WTC11 (cell line): ENCODE measurements around the gene PGAP6. TPM values are rescaled to one million over a fixed set of nuclear protein-coding genes. Genes with fewer than 3 reads are reported as not detected.

Experiments used
- FOXP1 ChIP-seq: sonication (generic); formaldehyde crosslinking; IDR thresholded peaks from 2 replicates; pipeline ENCODE4 v1.8.0; 2022; ENCODE audit warnings: missing genetic modification reagents, mild to moderate bottlenecking, moderate library complexity, borderline replicate concordance
- MXD4 ChIP-seq: fragments of 250-450 bp; sonication (Bioruptor Pico); IDR thresholded peaks from 2 replicates; pipeline ENCODE4 v1.8.0; 2021; ENCODE audit warnings: mild to moderate bottlenecking, moderate library complexity, borderline replicate concordance
- NR1H2 ChIP-seq: sonication (generic); formaldehyde crosslinking; IDR thresholded peaks from 2 replicates; pipeline ENCODE4 v1.9.0; 2021; ENCODE audit warnings: mild to moderate bottlenecking, moderate library complexity, missing genetic modification reagents
- NR2C2 ChIP-seq: sonication (generic); formaldehyde crosslinking; IDR thresholded peaks from 2 replicates; pipeline ENCODE4 v1.8.0; 2022; ENCODE audit warnings: mild to moderate bottlenecking, missing genetic modification reagents
- NR3C1 ChIP-seq: sonication (generic); formaldehyde crosslinking; conservative IDR thresholded peaks from 2 replicates; pipeline ENCODE4 v1.8.1; 2023; ENCODE audit warnings: low read depth, mild to moderate bottlenecking, missing genetic modification reagents
- SMAD3 ChIP-seq: sonication (generic); formaldehyde crosslinking; IDR thresholded peaks from 2 replicates; pipeline ENCODE4 v1.8.0; 2022; ENCODE audit warnings: missing genetic modification reagents, mild to moderate bottlenecking, borderline replicate concordance
- SP1 ChIP-seq: sonication (generic); formaldehyde crosslinking; conservative IDR thresholded peaks from 2 replicates; pipeline ENCODE4 v1.8.1; 2022; ENCODE audit warnings: missing genetic modification reagents
- total RNA-seq: library from RNA; stranded (reverse); gene quantifications from 3 replicates; pipeline ENCODE4 v1.2.3, GENCODE V29; 2021
- TF ChIP-seq, protein P1 (sequence below): sonication (generic); formaldehyde crosslinking; IDR thresholded peaks from 2 replicates; pipeline ENCODE4 v1.8.0; 2022; ENCODE audit warnings: missing genetic modification reagents
- TF ChIP-seq, protein P2 (sequence below): fragments of 250-450 bp; sonication (Bioruptor Pico); conservative IDR thresholded peaks from 2 replicates; pipeline ENCODE4 v1.9.0; 2021; ENCODE audit warnings: mild to moderate bottlenecking
- TF ChIP-seq, protein P3 (sequence below): sonication (generic); formaldehyde crosslinking; IDR thresholded peaks from 2 replicates; pipeline ENCODE4 v1.8.0; 2022; ENCODE audit warnings: mild to moderate bottlenecking, missing genetic modification reagents
- TF ChIP-seq, protein P4 (sequence below): sonication (generic); formaldehyde crosslinking; IDR thresholded peaks from 2 replicates; pipeline ENCODE4 v1.8.1; 2022; ENCODE audit warnings: mild to moderate bottlenecking, moderate library complexity, missing genetic modification reagents
- TF ChIP-seq, protein P5 (sequence below): sonication (generic); formaldehyde crosslinking; conservative IDR thresholded peaks from 2 replicates; pipeline ENCODE4 v1.8.1; 2023; ENCODE audit warnings: mild to moderate bottlenecking, low read depth, missing genetic modification reagents, moderate library complexity
- TF ChIP-seq, protein P6 (sequence below): sonication (generic); formaldehyde crosslinking; IDR thresholded peaks from 2 replicates; pipeline ENCODE4 v1.8.0; 2023; ENCODE audit warnings: missing genetic modification reagents, mild to moderate bottlenecking, borderline replicate concordance

The PGAP6 gene
- total RNA-seq, 1 experiment from 2014 or later = 108 TPM

DNA sequence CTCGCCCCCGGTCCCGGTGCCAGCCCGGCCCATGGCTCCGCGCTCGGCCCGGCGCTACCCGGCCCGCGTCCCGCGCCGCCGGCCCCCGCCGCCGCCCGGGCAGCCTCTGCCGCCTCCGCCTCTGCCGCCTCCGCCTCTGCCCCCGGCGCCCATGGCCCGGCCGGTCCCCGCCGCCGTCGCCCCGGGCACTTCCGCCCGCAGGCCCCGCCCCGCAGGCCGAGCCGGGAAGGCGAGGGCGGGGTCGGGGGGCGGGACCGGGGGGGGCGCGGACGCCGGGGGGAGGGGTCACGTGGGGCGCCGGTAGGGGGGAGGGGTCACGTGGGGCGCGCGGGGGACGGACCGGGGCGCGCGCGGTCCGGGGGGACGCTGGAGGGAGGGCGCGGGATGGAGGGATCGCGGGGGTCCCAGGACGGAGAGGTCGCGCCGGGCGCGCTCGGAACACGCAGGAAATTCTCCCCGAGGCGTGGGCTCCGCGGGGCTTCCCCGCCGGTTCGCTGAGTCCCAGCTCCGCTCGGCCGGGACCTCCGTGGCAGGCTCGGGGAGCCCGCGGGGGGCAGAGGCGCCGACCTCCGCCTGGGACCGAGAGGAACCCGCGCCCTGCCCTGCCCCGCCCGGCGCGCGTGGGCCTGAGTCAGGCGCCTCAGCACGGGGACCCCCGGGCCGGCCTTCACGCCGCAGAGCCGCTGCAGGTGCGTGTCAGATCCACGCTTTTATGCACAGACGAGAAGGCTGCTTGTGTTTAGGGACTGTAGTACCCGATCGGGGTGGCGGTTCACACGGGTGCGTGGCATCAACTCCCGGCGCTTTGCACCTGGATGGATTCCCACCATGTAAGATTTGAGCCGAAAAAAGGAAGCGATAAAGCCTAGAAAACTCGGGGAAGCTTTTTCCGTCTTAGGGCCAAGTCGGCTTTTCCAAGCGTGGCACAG is at the start of gene PGAP6 (continued):
- TF ChIP-seq, protein P1, sequence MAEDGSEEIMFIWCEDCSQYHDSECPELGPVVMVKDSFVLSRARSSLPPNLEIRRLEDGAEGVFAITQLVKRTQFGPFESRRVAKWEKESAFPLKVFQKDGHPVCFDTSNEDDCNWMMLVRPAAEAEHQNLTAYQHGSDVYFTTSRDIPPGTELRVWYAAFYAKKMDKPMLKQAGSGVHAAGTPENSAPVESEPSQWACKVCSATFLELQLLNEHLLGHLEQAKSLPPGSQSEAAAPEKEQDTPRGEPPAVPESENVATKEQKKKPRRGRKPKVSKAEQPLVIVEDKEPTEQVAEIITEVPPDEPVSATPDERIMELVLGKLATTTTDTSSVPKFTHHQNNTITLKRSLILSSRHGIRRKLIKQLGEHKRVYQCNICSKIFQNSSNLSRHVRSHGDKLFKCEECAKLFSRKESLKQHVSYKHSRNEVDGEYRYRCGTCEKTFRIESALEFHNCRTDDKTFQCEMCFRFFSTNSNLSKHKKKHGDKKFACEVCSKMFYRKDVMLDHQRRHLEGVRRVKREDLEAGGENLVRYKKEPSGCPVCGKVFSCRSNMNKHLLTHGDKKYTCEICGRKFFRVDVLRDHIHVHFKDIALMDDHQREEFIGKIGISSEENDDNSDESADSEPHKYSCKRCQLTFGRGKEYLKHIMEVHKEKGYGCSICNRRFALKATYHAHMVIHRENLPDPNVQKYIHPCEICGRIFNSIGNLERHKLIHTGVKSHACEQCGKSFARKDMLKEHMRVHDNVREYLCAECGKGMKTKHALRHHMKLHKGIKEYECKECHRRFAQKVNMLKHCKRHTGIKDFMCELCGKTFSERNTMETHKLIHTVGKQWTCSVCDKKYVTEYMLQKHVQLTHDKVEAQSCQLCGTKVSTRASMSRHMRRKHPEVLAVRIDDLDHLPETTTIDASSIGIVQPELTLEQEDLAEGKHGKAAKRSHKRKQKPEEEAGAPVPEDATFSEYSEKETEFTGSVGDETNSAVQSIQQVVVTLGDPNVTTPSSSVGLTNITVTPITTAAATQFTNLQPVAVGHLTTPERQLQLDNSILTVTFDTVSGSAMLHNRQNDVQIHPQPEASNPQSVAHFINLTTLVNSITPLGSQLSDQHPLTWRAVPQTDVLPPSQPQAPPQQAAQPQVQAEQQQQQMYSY (CRISPR knock-in tag) = no peak
- no peak for TF ChIP-seq FOXP1
- TF ChIP-seq NR3C1 (CRISPR knock-in tag) = no peak
- TF ChIP-seq SP1 (CRISPR knock-in tag) = 0 out of 2 replicates have a peak, but pooled peaks have one; percentile 14
- TF ChIP-seq, protein P2, sequence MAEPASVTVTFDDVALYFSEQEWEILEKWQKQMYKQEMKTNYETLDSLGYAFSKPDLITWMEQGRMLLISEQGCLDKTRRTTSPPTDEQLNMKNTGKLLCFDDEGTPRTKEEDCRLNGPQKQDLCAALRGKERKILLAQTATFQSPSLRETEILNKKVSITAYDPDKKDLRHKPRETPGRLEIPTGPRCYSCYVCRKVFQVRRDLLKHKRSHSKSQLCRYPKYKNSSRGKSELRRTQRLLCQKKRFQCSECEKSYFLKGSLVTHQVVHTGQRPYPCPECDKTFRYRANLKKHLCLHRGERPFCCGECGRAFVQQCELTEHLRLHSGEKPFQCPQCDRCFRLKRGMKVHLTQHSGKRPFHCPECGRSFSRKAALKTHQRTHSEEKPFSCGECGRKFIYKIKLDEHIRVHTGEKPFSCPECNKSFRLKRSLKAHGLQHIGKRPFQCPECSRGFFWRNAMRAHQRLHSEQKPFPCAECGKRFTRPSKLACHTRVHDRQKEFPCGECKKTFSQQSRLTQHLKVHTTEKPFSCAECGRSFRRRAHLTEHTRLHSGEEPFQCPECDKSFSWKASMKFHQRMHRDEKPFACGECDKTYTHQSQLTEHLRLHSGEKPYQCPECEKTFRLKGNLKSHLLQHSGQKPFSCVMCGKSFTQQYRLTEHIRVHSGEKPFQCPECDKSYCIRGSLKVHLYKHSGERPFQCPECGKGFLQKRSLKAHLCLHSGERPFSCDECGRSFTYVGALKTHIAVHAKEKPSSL (CRISPR knock-in tag) = no peak
- TF ChIP-seq NR2C2 (CRISPR knock-in tag) = no peak
- no peak for TF ChIP-seq SMAD3 (CRISPR knock-in tag)
- TF ChIP-seq, protein P3, sequence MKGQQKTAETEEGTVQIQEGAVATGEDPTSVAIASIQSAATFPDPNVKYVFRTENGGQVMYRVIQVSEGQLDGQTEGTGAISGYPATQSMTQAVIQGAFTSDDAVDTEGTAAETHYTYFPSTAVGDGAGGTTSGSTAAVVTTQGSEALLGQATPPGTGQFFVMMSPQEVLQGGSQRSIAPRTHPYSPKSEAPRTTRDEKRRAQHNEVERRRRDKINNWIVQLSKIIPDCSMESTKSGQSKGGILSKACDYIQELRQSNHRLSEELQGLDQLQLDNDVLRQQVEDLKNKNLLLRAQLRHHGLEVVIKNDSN = peak; percentile 64; the same call in 1 of the 2 replicates
- no peak for TF ChIP-seq MXD4
- TF ChIP-seq, protein P4, sequence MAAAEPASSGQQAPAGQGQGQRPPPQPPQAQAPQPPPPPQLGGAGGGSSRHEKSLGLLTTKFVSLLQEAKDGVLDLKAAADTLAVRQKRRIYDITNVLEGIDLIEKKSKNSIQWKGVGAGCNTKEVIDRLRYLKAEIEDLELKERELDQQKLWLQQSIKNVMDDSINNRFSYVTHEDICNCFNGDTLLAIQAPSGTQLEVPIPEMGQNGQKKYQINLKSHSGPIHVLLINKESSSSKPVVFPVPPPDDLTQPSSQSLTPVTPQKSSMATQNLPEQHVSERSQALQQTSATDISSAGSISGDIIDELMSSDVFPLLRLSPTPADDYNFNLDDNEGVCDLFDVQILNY (CRISPR knock-in tag) = no peak
- TF ChIP-seq, protein P5, sequence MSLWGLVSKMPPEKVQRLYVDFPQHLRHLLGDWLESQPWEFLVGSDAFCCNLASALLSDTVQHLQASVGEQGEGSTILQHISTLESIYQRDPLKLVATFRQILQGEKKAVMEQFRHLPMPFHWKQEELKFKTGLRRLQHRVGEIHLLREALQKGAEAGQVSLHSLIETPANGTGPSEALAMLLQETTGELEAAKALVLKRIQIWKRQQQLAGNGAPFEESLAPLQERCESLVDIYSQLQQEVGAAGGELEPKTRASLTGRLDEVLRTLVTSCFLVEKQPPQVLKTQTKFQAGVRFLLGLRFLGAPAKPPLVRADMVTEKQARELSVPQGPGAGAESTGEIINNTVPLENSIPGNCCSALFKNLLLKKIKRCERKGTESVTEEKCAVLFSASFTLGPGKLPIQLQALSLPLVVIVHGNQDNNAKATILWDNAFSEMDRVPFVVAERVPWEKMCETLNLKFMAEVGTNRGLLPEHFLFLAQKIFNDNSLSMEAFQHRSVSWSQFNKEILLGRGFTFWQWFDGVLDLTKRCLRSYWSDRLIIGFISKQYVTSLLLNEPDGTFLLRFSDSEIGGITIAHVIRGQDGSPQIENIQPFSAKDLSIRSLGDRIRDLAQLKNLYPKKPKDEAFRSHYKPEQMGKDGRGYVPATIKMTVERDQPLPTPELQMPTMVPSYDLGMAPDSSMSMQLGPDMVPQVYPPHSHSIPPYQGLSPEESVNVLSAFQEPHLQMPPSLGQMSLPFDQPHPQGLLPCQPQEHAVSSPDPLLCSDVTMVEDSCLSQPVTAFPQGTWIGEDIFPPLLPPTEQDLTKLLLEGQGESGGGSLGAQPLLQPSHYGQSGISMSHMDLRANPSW (CRISPR knock-in tag) = no peak
- TF ChIP-seq, protein P6, sequence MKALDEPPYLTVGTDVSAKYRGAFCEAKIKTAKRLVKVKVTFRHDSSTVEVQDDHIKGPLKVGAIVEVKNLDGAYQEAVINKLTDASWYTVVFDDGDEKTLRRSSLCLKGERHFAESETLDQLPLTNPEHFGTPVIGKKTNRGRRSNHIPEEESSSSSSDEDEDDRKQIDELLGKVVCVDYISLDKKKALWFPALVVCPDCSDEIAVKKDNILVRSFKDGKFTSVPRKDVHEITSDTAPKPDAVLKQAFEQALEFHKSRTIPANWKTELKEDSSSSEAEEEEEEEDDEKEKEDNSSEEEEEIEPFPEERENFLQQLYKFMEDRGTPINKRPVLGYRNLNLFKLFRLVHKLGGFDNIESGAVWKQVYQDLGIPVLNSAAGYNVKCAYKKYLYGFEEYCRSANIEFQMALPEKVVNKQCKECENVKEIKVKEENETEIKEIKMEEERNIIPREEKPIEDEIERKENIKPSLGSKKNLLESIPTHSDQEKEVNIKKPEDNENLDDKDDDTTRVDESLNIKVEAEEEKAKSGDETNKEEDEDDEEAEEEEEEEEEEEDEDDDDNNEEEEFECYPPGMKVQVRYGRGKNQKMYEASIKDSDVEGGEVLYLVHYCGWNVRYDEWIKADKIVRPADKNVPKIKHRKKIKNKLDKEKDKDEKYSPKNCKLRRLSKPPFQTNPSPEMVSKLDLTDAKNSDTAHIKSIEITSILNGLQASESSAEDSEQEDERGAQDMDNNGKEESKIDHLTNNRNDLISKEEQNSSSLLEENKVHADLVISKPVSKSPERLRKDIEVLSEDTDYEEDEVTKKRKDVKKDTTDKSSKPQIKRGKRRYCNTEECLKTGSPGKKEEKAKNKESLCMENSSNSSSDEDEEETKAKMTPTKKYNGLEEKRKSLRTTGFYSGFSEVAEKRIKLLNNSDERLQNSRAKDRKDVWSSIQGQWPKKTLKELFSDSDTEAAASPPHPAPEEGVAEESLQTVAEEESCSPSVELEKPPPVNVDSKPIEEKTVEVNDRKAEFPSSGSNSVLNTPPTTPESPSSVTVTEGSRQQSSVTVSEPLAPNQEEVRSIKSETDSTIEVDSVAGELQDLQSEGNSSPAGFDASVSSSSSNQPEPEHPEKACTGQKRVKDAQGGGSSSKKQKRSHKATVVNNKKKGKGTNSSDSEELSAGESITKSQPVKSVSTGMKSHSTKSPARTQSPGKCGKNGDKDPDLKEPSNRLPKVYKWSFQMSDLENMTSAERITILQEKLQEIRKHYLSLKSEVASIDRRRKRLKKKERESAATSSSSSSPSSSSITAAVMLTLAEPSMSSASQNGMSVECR (CRISPR knock-in tag) = no peak
- TF ChIP-seq NR1H2 (CRISPR knock-in tag) = no peak
- TF ChIP-seq, all 79 proteins: peak for 7
